CD4-positive, alpha-beta T cell treated with Interleukin-15 for 1 hour (primary cell): ENCODE measurements around the gene SLAMF6.
"Not testable (repeated sequence)": the region's sequence is repeated elsewhere in the genome, so short reads cannot be mapped to it uniquely, and the experiment has no call there.

ENCODE experiments used
- DNase-seq: peaks from one replicate; pipeline ENCODE4 v3.0.0-alpha.2; 2020

SLAMF6 gene

GRCh38 chr1:160541622-160542302 lies 18.7 kb upstream of the SLAMF6 start:
- no peak for DNase-seq

- no peak for DNase-seq
Measured at GRCh38 chr1:160540859-160541233, 17.8 kb upstream of the SLAMF6 start.

- peak; percentile 62 for DNase-seq
Measured at GRCh38 chr1:160539990-160540858, 17.2 kb upstream of the SLAMF6 start.

- DNase-seq: no peak
Measured at GRCh38 chr1:160539684-160539989, 16.6 kb upstream of the SLAMF6 start.

- DNase-seq: no peak
Measured at GRCh38 chr1:160538985-160539651, 16.1 kb upstream of the SLAMF6 start.

DNA sequence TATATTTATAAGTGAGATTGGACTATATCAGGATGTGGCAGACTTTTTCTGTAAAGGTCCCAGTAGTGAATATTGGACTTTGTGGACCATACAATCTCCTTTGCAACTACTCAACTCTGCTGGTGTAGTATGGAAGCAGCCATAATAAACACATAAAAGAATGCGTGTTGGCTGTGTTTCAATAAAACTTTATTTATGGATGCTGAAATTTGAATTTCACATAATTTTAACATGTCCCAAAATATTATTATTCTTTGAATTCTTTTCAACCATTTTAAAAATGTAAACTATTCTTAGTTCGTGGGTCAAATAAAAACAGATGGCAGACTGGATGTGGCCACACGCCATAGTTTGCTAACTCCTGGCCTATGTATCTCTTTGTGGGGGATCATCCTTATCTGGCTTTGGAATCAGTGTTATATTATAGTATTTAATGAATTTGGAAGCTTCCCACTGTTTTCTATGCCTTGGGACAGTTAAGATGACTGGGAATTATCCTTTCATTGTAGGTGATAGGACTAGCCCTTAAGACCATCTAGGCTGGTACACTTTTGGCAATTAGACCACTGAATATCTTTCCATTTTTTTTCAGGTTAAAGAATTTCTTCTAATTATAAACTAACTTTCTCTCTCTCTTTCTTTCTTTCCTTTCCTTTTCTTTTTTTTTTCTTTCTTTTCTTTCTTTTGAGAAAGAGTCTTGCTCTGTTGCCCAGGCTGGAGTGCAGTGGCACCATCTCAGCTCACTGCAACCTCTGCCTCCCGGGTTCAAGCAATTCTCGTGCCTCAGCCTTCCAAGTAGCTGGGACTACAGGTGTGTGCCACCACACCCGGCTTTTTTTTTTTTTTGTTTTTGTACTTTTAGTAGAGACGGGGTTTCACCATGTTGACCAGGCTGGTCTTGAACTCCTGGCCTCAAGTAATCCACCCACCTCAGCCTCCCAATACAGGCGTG lies 14.9 kb upstream of the SLAMF6 start:
- DNase-seq: no peak

DNA sequence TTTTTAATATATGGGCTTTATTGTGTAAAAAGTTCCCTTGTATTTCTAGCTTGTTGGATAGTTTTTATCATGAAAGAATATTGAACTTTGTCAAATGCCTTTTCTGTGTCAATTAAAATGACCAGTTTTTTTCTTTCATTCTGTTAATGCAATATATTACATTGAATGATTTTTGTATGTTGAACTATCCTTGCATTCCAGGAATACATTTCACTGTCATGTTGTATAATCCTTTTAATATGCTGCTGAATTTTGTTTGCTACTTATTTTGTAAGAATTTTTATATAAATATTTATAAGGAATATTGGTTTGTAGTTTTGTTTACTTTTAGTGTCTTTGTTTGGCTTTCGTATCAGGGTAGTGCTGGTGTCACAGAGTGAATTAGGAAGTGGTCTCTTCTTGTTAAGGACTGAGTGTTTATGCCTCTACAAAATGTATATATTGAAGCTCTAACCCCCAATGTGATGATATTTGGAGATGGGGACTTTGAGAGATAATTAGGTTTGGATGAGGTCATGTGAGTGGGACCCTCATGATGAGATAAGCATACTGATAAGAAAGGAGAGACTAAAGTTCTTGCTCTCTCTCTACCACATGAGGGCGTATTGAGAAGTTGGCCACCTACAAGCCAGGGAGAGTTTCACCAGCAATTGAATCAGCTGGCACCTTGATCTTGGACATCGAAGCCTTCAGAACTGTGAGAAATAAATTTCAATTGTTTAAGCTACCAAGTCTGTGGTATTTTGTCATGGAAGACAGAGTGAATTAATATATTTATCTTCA lies 12.0 kb upstream of the SLAMF6 start:
- DNase-seq: no peak

GRCh38 chr1:160532557-160532813 lies 9.4 kb upstream of the SLAMF6 start:
- not testable (repeated sequence) for DNase-seq

DNA sequence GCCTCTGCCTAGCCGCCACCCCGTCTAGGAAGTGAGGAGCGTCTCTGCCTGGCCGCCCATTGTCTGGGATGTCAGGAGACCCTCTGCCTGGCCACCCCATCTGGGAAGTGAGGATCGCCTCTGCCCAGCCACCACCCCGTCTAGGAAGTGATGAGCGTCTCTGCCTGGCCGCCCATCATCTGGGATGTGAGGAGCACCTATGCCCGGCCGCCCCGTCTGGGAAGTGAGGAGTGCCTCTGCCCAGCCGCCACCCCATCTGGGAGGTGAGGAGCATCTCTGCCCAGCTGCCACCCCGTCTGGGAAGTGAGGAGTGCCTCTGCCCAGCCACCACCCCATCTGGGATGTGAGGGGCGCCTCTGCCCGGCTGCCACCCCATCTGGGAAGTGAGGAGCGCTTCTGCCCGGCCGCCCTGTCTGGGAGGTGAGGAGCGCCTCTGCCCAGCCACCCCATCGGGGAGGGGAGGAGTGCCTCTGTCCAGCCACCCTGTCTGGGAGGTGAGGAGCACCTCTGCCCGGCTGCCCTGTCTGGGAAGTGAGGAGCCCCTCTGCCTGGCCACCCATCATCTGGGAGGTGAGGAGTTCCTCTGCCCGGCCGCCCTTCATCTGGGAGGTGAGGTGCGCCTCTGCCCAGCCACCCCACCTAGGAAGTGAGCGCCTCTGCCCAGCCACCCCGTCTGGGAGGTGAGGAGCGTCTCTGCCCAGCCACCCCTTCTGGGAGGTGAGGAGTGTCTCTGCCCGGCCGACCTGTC lies 8.9 kb upstream of the SLAMF6 start:
- DNase-seq: not testable (repeated sequence)

GRCh38 chr1:160529401-160529952 lies 6.4 kb upstream of the SLAMF6 start:
- not testable (repeated sequence) for DNase-seq

DNA sequence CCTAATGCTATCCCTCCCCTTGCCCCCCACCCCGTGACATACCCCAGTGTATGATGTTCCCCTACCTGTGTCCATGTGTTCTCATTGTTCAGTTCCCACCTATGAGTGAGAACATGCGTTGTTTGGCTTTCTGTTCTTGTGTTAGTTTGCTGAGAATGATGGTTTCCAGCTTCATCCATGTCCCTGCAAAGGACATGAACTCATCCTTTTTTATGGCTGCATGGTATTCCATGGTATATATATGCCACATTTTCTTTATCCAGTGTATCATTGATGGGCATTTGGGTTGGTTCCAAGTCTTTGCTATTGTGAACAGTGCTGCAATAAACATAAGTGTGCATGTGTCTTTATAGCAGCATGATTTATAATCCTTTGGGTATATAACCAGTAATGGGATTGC lies 734 bp upstream of the SLAMF6 start:
- not testable (repeated sequence) for DNase-seq

GRCh38 chr1:160522136-160522535 lies 919 bp downstream of the SLAMF6 start:
- no peak for DNase-seq

- no peak for DNase-seq
Measured at GRCh38 chr1:160521554-160521953, 1.5 kb downstream of the SLAMF6 start.

DNA sequence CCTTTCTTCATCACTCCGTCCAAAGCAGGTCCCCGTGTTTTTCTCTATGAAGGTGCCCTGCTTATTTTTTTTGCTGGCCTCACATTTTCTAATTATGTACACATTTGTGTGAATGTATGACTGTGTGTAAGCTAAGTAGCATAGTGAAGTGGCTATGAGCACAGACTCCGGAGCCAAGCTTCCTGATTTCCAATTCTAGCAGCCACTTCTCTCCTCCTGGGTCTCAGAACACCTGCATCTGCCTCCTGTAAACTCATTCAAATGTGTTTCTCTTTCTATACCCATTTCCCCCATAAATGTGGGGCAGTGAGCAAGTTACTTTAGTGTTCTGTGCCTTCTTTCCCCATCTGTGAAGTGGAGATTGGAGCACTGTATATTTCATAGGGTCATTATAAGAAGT lies 2.1 kb downstream of the SLAMF6 start:
- no peak for DNase-seq

DNA sequence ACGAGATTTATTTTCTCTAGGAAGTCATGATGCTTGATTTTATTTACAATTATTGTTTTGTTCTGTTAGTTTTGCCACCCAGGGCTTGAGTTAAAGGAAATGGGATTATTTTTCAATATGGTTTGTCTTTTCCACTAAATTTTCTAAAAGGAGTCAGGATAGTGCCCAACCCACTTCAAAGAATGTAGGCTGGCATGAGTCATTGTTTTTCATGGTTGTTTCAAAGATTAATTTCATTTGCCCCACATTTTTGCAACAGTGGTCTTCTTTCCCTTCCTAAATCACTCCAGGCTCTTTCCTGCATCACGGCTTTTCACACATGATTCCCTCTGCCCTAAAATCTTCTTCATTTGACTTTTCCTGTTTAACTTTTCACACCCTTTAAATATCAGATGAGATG lies 2.5 kb downstream of the SLAMF6 start:
- DNase-seq: no peak

DNA sequence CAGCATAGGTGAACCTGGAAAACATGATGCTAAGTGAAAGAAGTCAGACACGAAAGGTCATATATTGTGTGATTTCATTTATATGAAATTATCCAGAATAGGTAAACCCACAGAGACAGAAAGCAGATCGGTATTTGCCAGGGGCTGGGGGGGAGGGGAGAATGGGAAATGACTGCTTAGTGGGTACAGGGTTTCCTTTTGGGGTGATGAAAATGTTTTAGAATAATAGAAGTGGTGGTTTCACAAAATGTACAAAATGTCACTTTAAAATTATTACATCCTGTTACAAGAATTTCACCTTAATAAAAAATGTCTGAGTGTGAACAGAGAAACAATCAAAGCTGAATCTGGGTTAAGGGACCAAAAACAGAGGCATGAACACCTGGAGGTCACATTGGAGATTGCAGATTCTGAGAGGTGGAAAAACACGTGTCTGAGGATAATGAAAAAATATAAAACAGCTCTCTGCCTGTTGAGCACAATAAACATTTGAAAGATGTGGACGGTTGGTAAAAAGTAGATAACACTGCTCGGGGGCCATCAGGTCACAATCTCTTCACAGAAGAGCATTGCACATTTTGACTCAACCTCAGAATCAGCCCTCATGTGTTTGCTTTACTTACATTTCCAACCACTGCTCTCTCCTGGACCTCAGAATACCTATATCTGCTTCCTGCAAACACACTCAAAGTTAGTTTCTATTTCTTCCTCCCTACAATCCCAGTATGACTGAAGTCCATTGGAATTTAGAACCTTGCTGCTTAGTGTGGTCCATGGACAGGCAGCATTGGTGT lies 3.2 kb downstream of the SLAMF6 start:
- DNase-seq: no peak

- DNase-seq: not testable (repeated sequence)
Measured at GRCh38 chr1:160517519-160517918, 5.5 kb downstream of the SLAMF6 start.

DNA sequence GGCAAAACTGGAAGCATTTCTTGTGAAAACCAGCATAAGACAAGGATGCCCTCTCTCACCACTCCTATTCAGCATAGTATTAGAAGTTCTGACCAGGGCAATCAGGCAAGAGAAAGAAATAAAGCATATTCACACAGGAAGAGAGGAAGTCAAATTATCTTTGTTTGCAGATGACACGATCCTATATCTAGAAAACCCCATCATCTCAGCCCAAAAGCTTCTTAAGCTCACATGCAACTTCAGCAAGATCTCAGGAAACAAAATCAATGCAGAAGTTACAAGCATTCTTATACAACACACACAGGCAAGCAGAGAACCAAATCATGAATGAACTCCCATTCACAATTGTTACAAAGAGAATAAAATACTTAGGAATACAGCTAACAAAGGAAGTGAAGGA lies 7.1 kb downstream of the SLAMF6 start:
- DNase-seq: not testable (repeated sequence)

DNA sequence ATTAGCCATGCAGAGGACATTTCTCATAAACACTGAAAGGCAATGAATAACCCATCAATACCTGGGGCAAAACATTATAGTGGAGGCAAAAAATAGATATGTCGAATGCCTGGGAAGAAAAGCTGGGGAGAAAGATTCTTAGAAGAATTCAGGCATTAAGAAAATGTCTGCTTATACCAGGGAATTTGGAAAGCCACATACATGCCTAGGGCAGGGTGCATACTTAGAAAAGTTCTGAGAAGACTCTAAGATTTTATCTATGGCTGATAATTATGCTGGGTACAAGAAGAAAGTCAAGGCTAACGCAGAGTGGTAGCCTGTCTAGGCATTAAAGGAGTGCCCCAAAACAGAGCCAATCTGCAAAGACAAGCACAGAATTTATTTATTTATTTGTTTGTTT lies 18.4 kb downstream of the SLAMF6 start:
- no peak for DNase-seq

GRCh38 chr1:160503087-160503486 lies 20.0 kb downstream of the SLAMF6 start:
- DNase-seq: no peak
